ENCODE measurements around the gene LONRF3.

DNA sequence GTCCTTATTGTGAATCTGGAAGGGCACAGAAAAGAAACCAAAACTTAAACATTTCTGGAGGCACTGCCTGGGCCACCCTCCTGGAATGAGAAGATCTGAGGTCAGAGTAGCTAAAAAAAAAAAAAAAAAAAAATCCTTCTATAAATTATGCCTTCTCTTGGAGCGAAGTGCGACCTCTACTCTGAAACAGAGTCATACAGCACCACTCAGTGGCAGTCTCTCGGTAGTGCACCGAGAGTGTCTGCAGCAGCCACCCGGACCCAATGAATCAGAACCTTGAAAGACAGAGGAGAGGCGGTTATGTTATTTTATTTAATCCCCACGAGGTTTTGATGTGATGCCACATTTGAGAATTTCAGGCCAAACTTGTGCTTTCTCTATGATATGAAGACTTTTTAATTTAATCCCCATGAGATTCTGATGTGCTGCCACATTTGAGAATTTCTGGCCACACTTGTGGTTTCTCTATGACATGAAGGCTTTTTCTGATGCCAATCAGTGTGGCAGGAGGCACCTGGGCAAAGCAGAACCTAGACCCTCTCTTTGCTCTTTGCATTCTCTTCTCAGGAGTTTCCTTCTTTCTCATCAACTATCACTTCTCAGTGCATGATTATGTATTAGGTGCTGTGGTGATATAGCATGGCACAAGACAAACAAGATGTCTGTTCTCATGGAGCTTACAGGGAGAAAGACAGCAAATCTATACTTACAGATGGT, 92.8 kb downstream of the LONRF3 start:
- TF ChIP-seq POLR2AphosphoS5 (IDR thresholded peaks at IDR 0.05; ENCODE audit: low read depth, low read length) (no peak), TAF1 (IDR thresholded peaks at IDR 0.05; ENCODE audit: borderline replicate concordance, insufficient read depth, low read length) (no peak)
